Measurements from ENCODE around the gene N4BP2L2. TPM values are rescaled to one million over a fixed set of nuclear protein-coding genes. Genes with fewer than 3 reads are reported as not detected.

The N4BP2L2 gene
- total and polyA plus RNA-seq, 9 of the 15 experiments (the other 6 are each of a cell fraction or from before 2014, with no cell fraction given): 33.9 to 76.4 (median 48.7) TPM

DNA sequence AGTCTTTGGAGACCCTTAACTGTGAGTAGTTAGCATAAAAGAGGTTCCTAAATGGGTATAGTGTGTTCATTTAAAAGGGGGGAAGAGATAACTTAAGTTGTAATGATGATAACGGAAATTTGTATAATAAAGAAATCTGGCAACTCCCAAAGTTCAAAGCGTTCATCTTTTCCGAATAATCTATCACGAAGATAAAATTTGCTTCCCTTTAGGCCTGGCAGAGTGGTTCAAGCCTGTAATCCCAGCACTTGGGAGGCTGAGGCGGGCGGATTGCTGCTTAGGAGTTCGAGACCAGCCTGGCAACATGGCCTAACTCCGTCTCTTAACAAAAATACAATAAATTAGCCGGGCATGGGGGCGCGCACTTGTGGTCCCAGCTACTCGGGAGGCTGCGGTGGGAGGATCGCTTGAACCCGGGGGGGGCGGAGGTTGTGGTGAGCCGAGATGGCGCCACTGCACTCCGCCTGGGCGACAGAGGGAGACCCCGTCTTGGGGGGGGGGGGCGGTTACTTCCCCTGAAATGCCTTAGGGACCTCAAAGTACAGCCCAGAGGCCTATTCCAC is 934 bp downstream of the N4BP2L2 start (continued):
- TF ChIP-seq, protein P1, sequence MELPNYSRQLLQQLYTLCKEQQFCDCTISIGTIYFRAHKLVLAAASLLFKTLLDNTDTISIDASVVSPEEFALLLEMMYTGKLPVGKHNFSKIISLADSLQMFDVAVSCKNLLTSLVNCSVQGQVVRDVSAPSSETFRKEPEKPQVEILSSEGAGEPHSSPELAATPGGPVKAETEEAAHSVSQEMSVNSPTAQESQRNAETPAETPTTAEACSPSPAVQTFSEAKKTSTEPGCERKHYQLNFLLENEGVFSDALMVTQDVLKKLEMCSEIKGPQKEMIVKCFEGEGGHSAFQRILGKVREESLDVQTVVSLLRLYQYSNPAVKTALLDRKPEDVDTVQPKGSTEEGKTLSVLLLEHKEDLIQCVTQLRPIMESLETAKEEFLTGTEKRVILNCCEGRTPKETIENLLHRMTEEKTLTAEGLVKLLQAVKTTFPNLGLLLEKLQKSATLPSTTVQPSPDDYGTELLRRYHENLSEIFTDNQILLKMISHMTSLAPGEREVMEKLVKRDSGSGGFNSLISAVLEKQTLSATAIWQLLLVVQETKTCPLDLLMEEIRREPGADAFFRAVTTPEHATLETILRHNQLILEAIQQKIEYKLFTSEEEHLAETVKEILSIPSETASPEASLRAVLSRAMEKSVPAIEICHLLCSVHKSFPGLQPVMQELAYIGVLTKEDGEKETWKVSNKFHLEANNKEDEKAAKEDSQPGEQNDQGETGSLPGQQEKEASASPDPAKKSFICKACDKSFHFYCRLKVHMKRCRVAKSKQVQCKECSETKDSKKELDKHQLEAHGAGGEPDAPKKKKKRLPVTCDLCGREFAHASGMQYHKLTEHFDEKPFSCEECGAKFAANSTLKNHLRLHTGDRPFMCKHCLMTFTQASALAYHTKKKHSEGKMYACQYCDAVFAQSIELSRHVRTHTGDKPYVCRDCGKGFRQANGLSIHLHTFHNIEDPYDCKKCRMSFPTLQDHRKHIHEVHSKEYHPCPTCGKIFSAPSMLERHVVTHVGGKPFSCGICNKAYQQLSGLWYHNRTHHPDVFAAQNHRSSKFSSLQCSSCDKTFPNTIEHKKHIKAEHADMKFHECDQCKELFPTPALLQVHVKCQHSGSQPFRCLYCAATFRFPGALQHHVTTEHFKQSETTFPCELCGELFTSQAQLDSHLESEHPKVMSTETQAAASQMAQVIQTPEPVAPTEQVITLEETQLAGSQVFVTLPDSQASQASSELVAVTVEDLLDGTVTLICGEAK (IDR thresholded peaks at IDR 0.05): peak; percentile 11; the same call in 1 of the 2 replicates
- TF ChIP-seq, protein P1 (CRISPR knock-in tag; IDR thresholded peaks at IDR 0.05): no peak
- TF ChIP-seq TARDBP (IDR thresholded peaks at IDR 0.05) (no peak), ZNF695 (CRISPR knock-in tag; IDR thresholded peaks at IDR 0.05) (no peak), NFATC3 (IDR thresholded peaks at IDR 0.05) (no peak), KDM1A (IDR thresholded peaks at IDR 0.05) (peak in 1 of 2 experiments; percentile 41; a peak in 1 of 4 replicates), MAFK (IDR thresholded peaks at IDR 0.05; ENCODE audit: low read length) (no peak), JUN (IDR thresholded peaks at IDR 0.05; ENCODE audit: borderline replicate concordance, low read depth, low read length) (no peak), JUN (CRISPR knock-in tag; IDR thresholded peaks at IDR 0.05; ENCODE audit: borderline replicate concordance) (no peak), DDX20 (tag; IDR thresholded peaks at IDR 0.05; ENCODE audit: low read depth) (no peak), ARHGAP35 (IDR thresholded peaks at IDR 0.05; ENCODE audit: partially characterized antibody) (no peak), CEBPB (tag; IDR thresholded peaks at IDR 0.05) (0 out of 2 replicates have a peak, but pooled peaks have one; percentile 7), RBFOX2 (IDR thresholded peaks at IDR 0.05; ENCODE audit: low read depth, low read length) (peak; percentile 61), C11orf30 (IDR thresholded peaks at IDR 0.05; ENCODE audit: low read depth) (no peak)
- TF ChIP-seq, protein P2, sequence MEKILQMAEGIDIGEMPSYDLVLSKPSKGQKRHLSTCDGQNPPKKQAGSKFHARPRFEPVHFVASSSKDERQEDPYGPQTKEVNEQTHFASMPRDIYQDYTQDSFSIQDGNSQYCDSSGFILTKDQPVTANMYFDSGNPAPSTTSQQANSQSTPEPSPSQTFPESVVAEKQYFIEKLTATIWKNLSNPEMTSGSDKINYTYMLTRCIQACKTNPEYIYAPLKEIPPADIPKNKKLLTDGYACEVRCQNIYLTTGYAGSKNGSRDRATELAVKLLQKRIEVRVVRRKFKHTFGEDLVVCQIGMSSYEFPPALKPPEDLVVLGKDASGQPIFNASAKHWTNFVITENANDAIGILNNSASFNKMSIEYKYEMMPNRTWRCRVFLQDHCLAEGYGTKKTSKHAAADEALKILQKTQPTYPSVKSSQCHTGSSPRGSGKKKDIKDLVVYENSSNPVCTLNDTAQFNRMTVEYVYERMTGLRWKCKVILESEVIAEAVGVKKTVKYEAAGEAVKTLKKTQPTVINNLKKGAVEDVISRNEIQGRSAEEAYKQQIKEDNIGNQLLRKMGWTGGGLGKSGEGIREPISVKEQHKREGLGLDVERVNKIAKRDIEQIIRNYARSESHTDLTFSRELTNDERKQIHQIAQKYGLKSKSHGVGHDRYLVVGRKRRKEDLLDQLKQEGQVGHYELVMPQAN (IDR thresholded peaks at IDR 0.05; ENCODE audit: borderline replicate concordance): no peak
- TF ChIP-seq, protein P3, sequence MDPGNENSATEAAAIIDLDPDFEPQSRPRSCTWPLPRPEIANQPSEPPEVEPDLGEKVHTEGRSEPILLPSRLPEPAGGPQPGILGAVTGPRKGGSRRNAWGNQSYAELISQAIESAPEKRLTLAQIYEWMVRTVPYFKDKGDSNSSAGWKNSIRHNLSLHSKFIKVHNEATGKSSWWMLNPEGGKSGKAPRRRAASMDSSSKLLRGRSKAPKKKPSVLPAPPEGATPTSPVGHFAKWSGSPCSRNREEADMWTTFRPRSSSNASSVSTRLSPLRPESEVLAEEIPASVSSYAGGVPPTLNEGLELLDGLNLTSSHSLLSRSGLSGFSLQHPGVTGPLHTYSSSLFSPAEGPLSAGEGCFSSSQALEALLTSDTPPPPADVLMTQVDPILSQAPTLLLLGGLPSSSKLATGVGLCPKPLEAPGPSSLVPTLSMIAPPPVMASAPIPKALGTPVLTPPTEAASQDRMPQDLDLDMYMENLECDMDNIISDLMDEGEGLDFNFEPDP (CRISPR knock-in tag; IDR thresholded peaks at IDR 0.05): no peak
